ENCODE measurements around the gene EFCAB6.

The EFCAB6 gene

GRCh38 chr22:43571181-43571580 lies 240.9 kb downstream of the EFCAB6 start:
- H3K27me3 ChIP-seq (ENCODE audit: insufficient read depth, low read length): no peaks in the 10 kb centered on the region
- H3K4me1 ChIP-seq (ENCODE audit: insufficient read depth, low read length, severe bottlenecking): no peaks in the 10 kb centered on the region
- H3F3A ChIP-seq (ENCODE audit: insufficient read depth, low read length): no peaks in the 10 kb centered on the region
- no peak overlapping the region for H3K27ac ChIP-seq (ENCODE audit: low read depth, low read length, poor library complexity, severe bottlenecking)
- H3K36me3 ChIP-seq (ENCODE audit: insufficient read depth, low read length): no peaks in the 10 kb centered on the region
- no peak overlapping the region for H2AFZ ChIP-seq (ENCODE audit: low read length)
- no peaks in the 10 kb centered on the region for H3K9me3 ChIP-seq (ENCODE audit: low read length)
- TF ChIP-seq, protein P1, sequence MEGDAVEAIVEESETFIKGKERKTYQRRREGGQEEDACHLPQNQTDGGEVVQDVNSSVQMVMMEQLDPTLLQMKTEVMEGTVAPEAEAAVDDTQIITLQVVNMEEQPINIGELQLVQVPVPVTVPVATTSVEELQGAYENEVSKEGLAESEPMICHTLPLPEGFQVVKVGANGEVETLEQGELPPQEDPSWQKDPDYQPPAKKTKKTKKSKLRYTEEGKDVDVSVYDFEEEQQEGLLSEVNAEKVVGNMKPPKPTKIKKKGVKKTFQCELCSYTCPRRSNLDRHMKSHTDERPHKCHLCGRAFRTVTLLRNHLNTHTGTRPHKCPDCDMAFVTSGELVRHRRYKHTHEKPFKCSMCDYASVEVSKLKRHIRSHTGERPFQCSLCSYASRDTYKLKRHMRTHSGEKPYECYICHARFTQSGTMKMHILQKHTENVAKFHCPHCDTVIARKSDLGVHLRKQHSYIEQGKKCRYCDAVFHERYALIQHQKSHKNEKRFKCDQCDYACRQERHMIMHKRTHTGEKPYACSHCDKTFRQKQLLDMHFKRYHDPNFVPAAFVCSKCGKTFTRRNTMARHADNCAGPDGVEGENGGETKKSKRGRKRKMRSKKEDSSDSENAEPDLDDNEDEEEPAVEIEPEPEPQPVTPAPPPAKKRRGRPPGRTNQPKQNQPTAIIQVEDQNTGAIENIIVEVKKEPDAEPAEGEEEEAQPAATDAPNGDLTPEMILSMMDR (IDR thresholded peaks at IDR 0.05; ENCODE audit: low read length): no peak
- no peak for TF ChIP-seq EZH2 (IDR thresholded peaks at IDR 0.05; ENCODE audit: borderline replicate concordance, low read length)
- no peaks in the 10 kb centered on the region for H3K9me2 ChIP-seq (ENCODE audit: low read depth, low read length)
- H3K4me3 ChIP-seq (ENCODE audit: low read depth, low read length, poor library complexity, severe bottlenecking): no peak overlapping the region
- no peak overlapping the region for H3K4me2 ChIP-seq (ENCODE audit: low read length)
- H4K20me1 ChIP-seq (ENCODE audit: insufficient read depth, low read length): no peaks in the 10 kb centered on the region
- H3K9ac ChIP-seq (ENCODE audit: low read length): no peak overlapping the region
- no peaks in the 10 kb centered on the region for H3K79me2 ChIP-seq (ENCODE audit: insufficient read depth, low read length)

DNA sequence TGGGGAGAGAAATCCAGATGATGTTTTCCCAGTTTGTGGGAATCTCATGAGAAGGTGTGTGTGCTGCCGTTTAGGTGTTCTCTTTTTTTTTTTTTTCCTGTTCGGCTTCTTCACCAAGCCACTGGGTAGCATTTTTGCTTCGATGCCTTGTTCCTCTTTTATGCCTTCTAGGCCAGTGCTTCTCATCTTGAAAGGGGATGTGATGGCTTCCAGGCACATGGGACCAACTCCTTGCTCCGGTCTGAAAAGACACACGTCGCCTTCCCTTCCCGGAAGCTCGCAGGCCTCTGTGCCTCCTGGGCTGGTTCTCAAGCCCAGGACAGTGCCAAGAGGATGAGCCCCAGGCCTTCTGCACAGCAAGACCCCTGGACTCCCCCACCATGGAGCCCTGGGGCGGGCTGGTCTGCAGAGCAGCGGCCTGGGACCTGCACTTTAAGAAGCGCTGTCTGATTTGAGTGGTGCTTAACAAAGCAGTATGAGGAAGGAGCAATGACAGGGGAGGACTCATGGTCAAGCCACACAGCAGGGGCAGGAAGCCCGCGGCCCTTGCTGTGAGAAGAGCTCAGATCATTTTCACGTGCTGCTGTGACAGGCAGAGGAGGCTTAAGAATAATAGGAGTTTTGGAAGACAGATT lies 241.5 kb downstream of the EFCAB6 start:
- Histone ChIP-seq H3K9ac (ENCODE audit: low read length) (no peak overlapping the region), H3K4me2 (ENCODE audit: low read length) (no peak overlapping the region)

GRCh38 chr22:43569111-43569510 lies 243.0 kb downstream of the EFCAB6 start:
- Histone ChIP-seq H4K20me1 (ENCODE audit: insufficient read depth, low read length) (no peaks in the 10 kb centered on the region), H3K36me3 (ENCODE audit: insufficient read depth, low read length) (no peaks in the 10 kb centered on the region), H3K27me3 (ENCODE audit: insufficient read depth, low read length) (no peaks in the 10 kb centered on the region), H3K4me1 (ENCODE audit: insufficient read depth, low read length, severe bottlenecking) (no peaks in the 10 kb centered on the region), H3K4me2 (ENCODE audit: low read length) (no peak overlapping the region), H2AFZ (ENCODE audit: low read length) (no peak overlapping the region), H3K9me3 (ENCODE audit: low read length) (no peaks in the 10 kb centered on the region), H3K9ac (ENCODE audit: low read length) (no peak overlapping the region), H3K4me3 (ENCODE audit: low read depth, low read length, poor library complexity, severe bottlenecking) (no peak overlapping the region), H3K79me2 (ENCODE audit: insufficient read depth, low read length) (no peaks in the 10 kb centered on the region), H3K9me2 (ENCODE audit: low read depth, low read length) (no peaks in the 10 kb centered on the region), H3F3A (ENCODE audit: insufficient read depth, low read length) (no peaks in the 10 kb centered on the region), H3K27ac (ENCODE audit: low read depth, low read length, poor library complexity, severe bottlenecking) (no peak overlapping the region)
- TF ChIP-seq, protein P1 (IDR thresholded peaks at IDR 0.05; ENCODE audit: low read length): no peak
- no peak for TF ChIP-seq EZH2 (IDR thresholded peaks at IDR 0.05; ENCODE audit: borderline replicate concordance, low read length)

More for the DNA sequence above, 241.5 kb downstream of the EFCAB6 start:
- Histone ChIP-seq H3K4me1 (ENCODE audit: insufficient read depth, low read length, severe bottlenecking) (no peaks in the 10 kb centered on the region), H2AFZ (ENCODE audit: low read length) (no peak overlapping the region), H3K9me2 (ENCODE audit: low read depth, low read length) (no peaks in the 10 kb centered on the region), H3K36me3 (ENCODE audit: insufficient read depth, low read length) (no peaks in the 10 kb centered on the region), H3F3A (ENCODE audit: insufficient read depth, low read length) (no peaks in the 10 kb centered on the region), H3K4me3 (ENCODE audit: low read depth, low read length, poor library complexity, severe bottlenecking) (no peak overlapping the region), H4K20me1 (ENCODE audit: insufficient read depth, low read length) (no peaks in the 10 kb centered on the region), H3K9me3 (ENCODE audit: low read length) (no peaks in the 10 kb centered on the region), H3K27me3 (ENCODE audit: insufficient read depth, low read length) (no peaks in the 10 kb centered on the region), H3K27ac (ENCODE audit: low read depth, low read length, poor library complexity, severe bottlenecking) (no peak overlapping the region), H3K79me2 (ENCODE audit: insufficient read depth, low read length) (no peaks in the 10 kb centered on the region)
- TF ChIP-seq EZH2 (IDR thresholded peaks at IDR 0.05; ENCODE audit: borderline replicate concordance, low read length): no peak
- TF ChIP-seq, protein P1 (IDR thresholded peaks at IDR 0.05; ENCODE audit: low read length): no peak
